Measurements from ENCODE around the gene SLC15A3.

SLC15A3 gene

GRCh38 chr11:60951904-60952741 is at the start of gene SLC15A3:
Gene SLC15A3, minus strand, starts transcription at chr11:60952176. Its CDS starts 625 bp downstream, at chr11:60951551.
- Histone ChIP-seq H3K36me3 (ENCODE audit: control insufficient read depth, insufficient read depth, low read length) (no peaks in the 10 kb centered on the region), H3K9ac (ENCODE audit: low read length) (peak within 1 kb of the TSS; percentile 49), H3K4me3 (ENCODE audit: low read length) (peak within 1 kb of the TSS; percentile 72), H3K4me1 (ENCODE audit: control insufficient read depth, insufficient read depth, low read length) (no peaks in the 10 kb centered on the region), H3K27ac (ENCODE audit: low read depth, low read length) (peak within 1 kb of the TSS; percentile 70), H3K27me3 (ENCODE audit: control insufficient read depth, insufficient read depth, low read length) (no peaks in the 10 kb centered on the region)

GRCh38 chr11:61000426-61000825 is 48.5 kb upstream of the SLC15A3 start:
- Histone ChIP-seq H3K9ac (ENCODE audit: low read length) (no peak overlapping the region), H3K27me3 (ENCODE audit: control insufficient read depth, insufficient read depth, low read length) (no peaks in the 10 kb centered on the region), H3K4me3 (ENCODE audit: low read length) (no peak overlapping the region), H3K36me3 (ENCODE audit: control insufficient read depth, insufficient read depth, low read length) (no peaks in the 10 kb centered on the region), H3K27ac (ENCODE audit: low read depth, low read length) (no peak overlapping the region), H3K4me1 (ENCODE audit: control insufficient read depth, insufficient read depth, low read length) (no peaks in the 10 kb centered on the region)

DNA sequence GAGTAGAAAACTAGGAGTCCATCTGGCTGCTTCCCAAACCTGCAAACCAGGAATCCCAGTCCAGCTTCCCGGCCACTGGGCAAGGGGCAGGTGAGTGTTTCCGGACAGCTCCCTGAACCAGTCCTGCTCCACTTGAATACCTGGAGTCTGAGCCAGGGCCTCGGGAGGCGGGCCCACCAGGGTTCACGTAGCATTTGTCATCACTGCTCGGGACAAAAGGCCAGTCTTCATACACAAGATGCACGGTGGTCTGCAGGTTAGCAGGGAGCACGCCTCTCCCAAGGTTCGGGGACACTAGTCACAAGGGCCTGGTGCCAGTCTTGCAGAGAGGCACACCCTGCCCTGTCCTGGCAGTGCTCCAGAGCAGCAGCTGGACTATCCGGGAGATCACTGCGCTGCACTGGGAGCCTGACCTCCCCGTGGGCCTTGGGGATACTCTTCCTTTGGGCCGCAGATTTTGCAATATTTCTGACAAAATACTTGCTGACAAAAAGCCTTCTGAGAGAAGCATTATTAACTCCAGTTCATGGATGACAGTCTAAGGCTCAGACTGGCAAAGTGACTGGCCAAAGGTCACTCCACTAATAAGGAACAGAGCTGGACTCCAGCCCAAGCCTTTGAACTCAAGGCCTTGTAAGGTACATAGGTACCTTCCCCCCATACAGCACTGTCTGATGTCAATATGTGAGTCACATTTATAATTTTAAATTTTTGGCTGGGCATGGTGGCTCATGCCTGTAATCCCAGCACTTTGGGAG is 44.6 kb upstream of the SLC15A3 start:
- H3K4me1 ChIP-seq (ENCODE audit: control insufficient read depth, insufficient read depth, low read length): no peaks in the 10 kb centered on the region
- no peak overlapping the region for H3K27ac ChIP-seq (ENCODE audit: low read depth, low read length)
- no peaks in the 10 kb centered on the region for H3K36me3 ChIP-seq (ENCODE audit: control insufficient read depth, insufficient read depth, low read length)
- H3K4me3 ChIP-seq (ENCODE audit: low read length): no peak overlapping the region
- H3K9ac ChIP-seq (ENCODE audit: low read length): no peak overlapping the region
- H3K27me3 ChIP-seq (ENCODE audit: control insufficient read depth, insufficient read depth, low read length): no peaks in the 10 kb centered on the region

- no peak overlapping the region for H3K4me3 ChIP-seq (ENCODE audit: low read length)
- no peaks in the 10 kb centered on the region for H3K27me3 ChIP-seq (ENCODE audit: control insufficient read depth, insufficient read depth, low read length)
- H3K9ac ChIP-seq (ENCODE audit: low read length): no peak overlapping the region
- H3K27ac ChIP-seq (ENCODE audit: low read depth, low read length): no peak overlapping the region
- H3K36me3 ChIP-seq (ENCODE audit: control insufficient read depth, insufficient read depth, low read length): no peaks in the 10 kb centered on the region
- H3K4me1 ChIP-seq (ENCODE audit: control insufficient read depth, insufficient read depth, low read length): no peaks in the 10 kb centered on the region
These were observed 43.8 kb upstream of the SLC15A3 start for GRCh38 chr11:60995798-60996197.

GRCh38 chr11:60994541-60995080 is 42.6 kb upstream of the SLC15A3 start:
- Histone ChIP-seq H3K27ac (ENCODE audit: low read depth, low read length) (no peak overlapping the region), H3K36me3 (ENCODE audit: control insufficient read depth, insufficient read depth, low read length) (no peaks in the 10 kb centered on the region), H3K27me3 (ENCODE audit: control insufficient read depth, insufficient read depth, low read length) (no peaks in the 10 kb centered on the region), H3K4me3 (ENCODE audit: low read length) (no peak overlapping the region), H3K4me1 (ENCODE audit: control insufficient read depth, insufficient read depth, low read length) (no peaks in the 10 kb centered on the region), H3K9ac (ENCODE audit: low read length) (no peak overlapping the region)

DNA sequence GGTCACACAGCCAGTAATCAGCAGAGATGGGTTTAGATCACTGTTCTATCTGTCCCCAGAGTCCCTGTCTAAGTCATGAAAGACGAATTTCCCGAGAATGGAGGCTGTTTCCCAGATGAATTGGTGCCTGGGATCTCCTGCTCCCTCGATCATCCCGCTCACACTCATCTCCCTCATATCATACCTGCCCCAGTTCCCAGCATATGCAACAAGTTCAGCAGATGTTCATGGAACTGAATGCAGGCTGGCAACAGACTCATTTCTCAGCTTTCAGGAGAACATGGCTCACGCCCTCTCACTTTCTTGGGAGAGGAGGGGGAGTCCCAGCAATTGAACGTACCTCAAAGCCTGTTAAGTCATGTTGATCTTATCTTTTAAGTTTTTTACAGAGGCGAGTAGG is 41.6 kb upstream of the SLC15A3 start:
- Histone ChIP-seq H3K36me3 (ENCODE audit: control insufficient read depth, insufficient read depth, low read length) (no peaks in the 10 kb centered on the region), H3K27ac (ENCODE audit: low read depth, low read length) (no peak overlapping the region), H3K4me1 (ENCODE audit: control insufficient read depth, insufficient read depth, low read length) (no peaks in the 10 kb centered on the region), H3K9ac (ENCODE audit: low read length) (no peak overlapping the region), H3K4me3 (ENCODE audit: low read length) (no peak overlapping the region), H3K27me3 (ENCODE audit: control insufficient read depth, insufficient read depth, low read length) (no peaks in the 10 kb centered on the region)

DNA sequence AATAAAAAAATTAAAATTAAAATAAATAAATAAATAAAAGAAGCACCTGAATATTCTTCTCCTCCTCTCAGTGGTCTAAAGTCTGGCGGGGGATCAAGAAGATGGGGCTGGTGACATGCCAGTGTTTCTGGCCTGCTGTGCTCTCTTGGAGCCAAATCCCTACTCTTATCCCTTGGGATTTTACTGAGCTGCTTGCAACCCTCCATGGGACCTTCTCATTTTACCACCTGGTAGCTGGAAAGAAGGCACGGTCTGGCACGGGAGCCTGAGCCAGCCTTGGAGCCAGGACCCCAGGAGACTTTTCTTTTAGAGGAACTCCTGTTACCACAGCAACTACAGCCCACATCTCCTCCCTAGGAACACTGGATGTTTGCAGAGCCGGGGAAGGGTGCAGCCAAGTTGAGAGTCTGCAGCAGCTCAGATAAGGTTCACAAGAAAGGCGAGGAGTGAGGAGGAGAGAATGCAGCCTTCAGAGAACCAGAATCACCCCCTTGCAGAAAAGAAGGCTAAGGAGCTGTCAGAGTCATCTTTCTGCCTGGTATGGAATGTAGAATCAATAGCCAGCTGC is 41.0 kb upstream of the SLC15A3 start:
- Histone ChIP-seq H3K27ac (ENCODE audit: low read depth, low read length) (no peak overlapping the region), H3K4me1 (ENCODE audit: control insufficient read depth, insufficient read depth, low read length) (no peaks in the 10 kb centered on the region), H3K27me3 (ENCODE audit: control insufficient read depth, insufficient read depth, low read length) (no peaks in the 10 kb centered on the region), H3K36me3 (ENCODE audit: control insufficient read depth, insufficient read depth, low read length) (no peaks in the 10 kb centered on the region), H3K4me3 (ENCODE audit: low read length) (no peak overlapping the region), H3K9ac (ENCODE audit: low read length) (no peak overlapping the region)

DNA sequence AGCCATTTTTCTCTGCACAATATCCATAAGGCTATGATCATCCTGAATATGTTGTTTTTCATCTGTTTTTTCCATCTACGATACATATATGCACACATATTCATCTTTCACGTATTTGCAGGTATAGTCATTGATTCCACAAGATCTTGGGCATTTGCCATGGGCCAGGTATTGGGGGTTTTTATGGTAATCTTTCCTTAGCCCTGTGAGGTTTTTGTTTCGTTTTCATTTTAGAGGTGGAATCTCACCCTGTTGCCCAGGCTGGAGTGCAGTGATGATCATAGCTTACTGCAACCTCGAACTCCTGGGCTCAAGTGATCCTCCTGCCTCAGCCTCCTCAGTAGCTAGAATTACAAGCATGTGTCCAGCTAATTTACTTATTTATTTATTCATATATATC is 39.5 kb upstream of the SLC15A3 start:
- Histone ChIP-seq H3K4me3 (ENCODE audit: low read length) (no peak overlapping the region), H3K36me3 (ENCODE audit: control insufficient read depth, insufficient read depth, low read length) (no peaks in the 10 kb centered on the region), H3K27ac (ENCODE audit: low read depth, low read length) (no peak overlapping the region), H3K9ac (ENCODE audit: low read length) (no peak overlapping the region), H3K4me1 (ENCODE audit: control insufficient read depth, insufficient read depth, low read length) (no peaks in the 10 kb centered on the region), H3K27me3 (ENCODE audit: control insufficient read depth, insufficient read depth, low read length) (no peaks in the 10 kb centered on the region)

- Histone ChIP-seq H3K4me1 (ENCODE audit: control insufficient read depth, insufficient read depth, low read length) (no peaks in the 10 kb centered on the region), H3K27ac (ENCODE audit: low read depth, low read length) (no peak overlapping the region), H3K27me3 (ENCODE audit: control insufficient read depth, insufficient read depth, low read length) (no peaks in the 10 kb centered on the region), H3K36me3 (ENCODE audit: control insufficient read depth, insufficient read depth, low read length) (no peaks in the 10 kb centered on the region), H3K9ac (ENCODE audit: low read length) (no peak overlapping the region), H3K4me3 (ENCODE audit: low read length) (no peak overlapping the region)
These were observed 37.2 kb upstream of the SLC15A3 start for GRCh38 chr11:60989093-60989650.

DNA sequence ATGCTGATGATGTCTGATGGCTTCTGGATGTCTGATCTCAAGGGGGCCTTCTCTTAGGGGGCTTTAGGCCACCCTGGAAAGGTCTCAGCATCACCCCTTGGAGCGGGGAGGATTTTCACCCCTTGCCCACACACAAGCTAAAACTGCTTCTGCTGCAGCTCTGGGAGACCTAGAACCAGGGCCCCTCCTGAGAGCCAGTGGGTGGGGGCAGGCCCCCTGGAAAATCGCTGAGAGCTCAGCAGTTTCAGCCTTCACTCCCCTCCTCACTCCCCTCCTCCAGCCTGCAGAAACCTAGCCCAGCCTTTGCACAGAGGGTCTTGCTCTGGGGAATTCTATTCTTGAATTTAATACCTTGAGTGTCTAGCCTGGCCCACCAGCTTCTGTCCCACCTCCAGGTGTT is 36.7 kb upstream of the SLC15A3 start:
- Histone ChIP-seq H3K27ac (ENCODE audit: low read depth, low read length) (no peak overlapping the region), H3K4me1 (ENCODE audit: control insufficient read depth, insufficient read depth, low read length) (no peaks in the 10 kb centered on the region), H3K9ac (ENCODE audit: low read length) (no peak overlapping the region)

GRCh38 chr11:60987577-60988277 is 35.8 kb upstream of the SLC15A3 start:
- H3K36me3 ChIP-seq (ENCODE audit: control insufficient read depth, insufficient read depth, low read length): no peaks in the 10 kb centered on the region
- H3K27ac ChIP-seq (ENCODE audit: low read depth, low read length): no peak overlapping the region
- no peak overlapping the region for H3K9ac ChIP-seq (ENCODE audit: low read length)
- H3K27me3 ChIP-seq (ENCODE audit: control insufficient read depth, insufficient read depth, low read length): no peaks in the 10 kb centered on the region
- H3K4me3 ChIP-seq (ENCODE audit: low read length): no peak overlapping the region
- H3K4me1 ChIP-seq (ENCODE audit: control insufficient read depth, insufficient read depth, low read length): no peaks in the 10 kb centered on the region

More for the DNA sequence above, 36.7 kb upstream of the SLC15A3 start:
- Histone ChIP-seq H3K27me3 (ENCODE audit: control insufficient read depth, insufficient read depth, low read length) (no peaks in the 10 kb centered on the region), H3K4me3 (ENCODE audit: low read length) (no peak overlapping the region), H3K36me3 (ENCODE audit: control insufficient read depth, insufficient read depth, low read length) (no peaks in the 10 kb centered on the region)
